HCT116 (cell line): ENCODE data around the gene TNPO1. TPM values are rescaled to one million over a fixed set of nuclear protein-coding genes. Genes with fewer than 3 reads are reported as not detected.

Experiments used
- ATAC-seq: fragments of 200-7000 bp; cut with Tn5 transposase; 2 replicates; pipeline ENCODE4 v1.9.1; 2020; ENCODE audit warnings: mild to moderate bottlenecking, moderate library complexity
- BruUV-seq: library from RNA; stranded (reverse); fragments of 400-500 nt; replicated peaks from 2 replicates; lab custom pipeline; 2021; lab: Mats Ljungman, UMichigan
- CTCF ChIA-PET: fragments of 300-600 bp; sonication (Branson Sonifier 250); formaldehyde crosslinking; loops from one replicate; lab custom pipeline; 2021; ENCODE audit warnings: antibody characterized with exemption; lab: Charles Lee
- POLR2A ChIA-PET: fragments of 300-600, 350-600 bp; sonication (Branson Sonifier 250); formaldehyde crosslinking; loops from one replicate; lab custom pipeline; 2021; ENCODE audit warnings: antibody characterized with exemption; lab: Charles Lee
- RAD21 ChIA-PET, 2 experiments: fragments of 300-600 bp; sonication (Branson Sonifier 250); formaldehyde crosslinking; loops; one replicate each; lab custom pipeline; 2023; ENCODE audit warnings: low total read pairs in 2 of 2; ENCODE audit not compliant: uncharacterized antibody in 2 of 2, unreplicated experiment in 2 of 2, low non-redundant PET in 1 of 2; lab: Charles Lee
- DNase-seq: peaks from one replicate; pipeline ENCODE4 v3.0.0-alpha.2; 2010; ENCODE audit warnings: low read depth, low spot score
- H2AFZ ChIP-seq: fragments of 200-600 bp; shearing (Covaris generic), sonication (generic); 2 replicates; pipeline ENCODE4 v1.6.1; 2017; ENCODE audit warnings: low read depth, mixed run types, mixed read lengths, antibody characterized with exemption, low read length; ENCODE audit not compliant: poor library complexity, severe bottlenecking
- H3K27ac ChIP-seq: 2 replicates; pipeline ENCODE4 v1.5.1; 2012; ENCODE audit warnings: low read depth, low read length
- H3K27me3 ChIP-seq: fragments of 200-600 bp; sonication (generic); 2 replicates; pipeline ENCODE4 v1.6.1; 2016; ENCODE audit warnings: mixed run types, low read length, mixed read lengths; ENCODE audit not compliant: insufficient read depth
- H3K36me3 ChIP-seq, 2 experiments: fragments of 200-500 bp in 1 of 2; fragments of 200-600 bp in 1 of 2; sonication (Bioruptor generic) in 1 of 2; sonication (generic) in 1 of 2; 2 replicates each; pipeline versions ENCODE4 v1.5.1 to v1.6.1; 2014 to 2016; ENCODE audit warnings: low read length in 2 of 2, inconsistent platforms in 1 of 2, mixed read lengths in 1 of 2, mixed run types in 1 of 2; ENCODE audit not compliant: insufficient read depth in 2 of 2, control insufficient read depth in 1 of 2
- H3K4me1 ChIP-seq, 2 experiments: fragments of 200-600 bp in 1 of 2; sonication (generic) in 1 of 2; 2 replicates each; pipeline versions ENCODE4 v1.5.1 to v1.6.1; 2012 to 2017; ENCODE audit warnings: low read length in 2 of 2, inconsistent platforms in 1 of 2, mild to moderate bottlenecking in 1 of 2, mixed read lengths in 1 of 2, mixed run types in 1 of 2, moderate library complexity in 1 of 2; ENCODE audit not compliant: insufficient read depth in 2 of 2, control insufficient read depth in 1 of 2
- H3K4me2 ChIP-seq: fragments of 200-600 bp; sonication (generic); 2 replicates; pipeline ENCODE4 v1.6.1; 2017; ENCODE audit warnings: mixed run types, low read length, mixed read lengths
- H3K4me3 ChIP-seq, 2 experiments: fragments of 200-600 bp in 1 of 2; sonication (generic) in 1 of 2; replicated peaks in 1 of 2; 2 replicates each; pipeline ENCODE4 v1.5.1; 2011 to 2016; ENCODE audit warnings: low read length in 2 of 2, control low read depth in 1 of 2, low read depth in 1 of 2, mild to moderate bottlenecking in 1 of 2, mixed read lengths in 1 of 2, mixed run types in 1 of 2
- H3K79me2 ChIP-seq: fragments of 200-600 bp; sonication (generic); 2 replicates; pipeline ENCODE4 v1.6.1; 2017; ENCODE audit warnings: mild to moderate bottlenecking, mixed run types, low read length, moderate library complexity, mixed read lengths; ENCODE audit not compliant: insufficient read depth
- H3K9ac ChIP-seq: fragments of 200-600 bp; sonication (generic); 2 replicates; pipeline ENCODE4 v1.6.1; 2016; ENCODE audit warnings: low read length, mixed read lengths
- H3K9me2 ChIP-seq: fragments of 200-600 bp; sonication (generic), shearing (Covaris generic); 2 replicates; pipeline ENCODE4 v1.6.1; 2017; ENCODE audit warnings: mixed run types, mild to moderate bottlenecking, moderate library complexity; ENCODE audit not compliant: insufficient read depth
- H3K9me3 ChIP-seq, 2 experiments: fragments of 200-500 bp in 1 of 2; fragments of 200-600 bp in 1 of 2; sonication (Bioruptor generic) in 1 of 2; sonication (generic) in 1 of 2; 2 replicates each; pipeline ENCODE4 v1.6.1; 2014 to 2017; ENCODE audit warnings: low read length in 2 of 2, mixed read lengths in 2 of 2, inconsistent platforms in 1 of 2, low read depth in 1 of 2, mild to moderate bottlenecking in 1 of 2, mixed run types in 1 of 2, moderate library complexity in 1 of 2; ENCODE audit not compliant: control insufficient read depth in 1 of 2, insufficient read depth in 1 of 2
- H4K20me1 ChIP-seq: fragments of 200-600 bp; sonication (generic), shearing (Covaris generic); 2 replicates; pipeline ENCODE4 v1.6.1; 2017; ENCODE audit warnings: mixed run types, mild to moderate bottlenecking, moderate library complexity; ENCODE audit not compliant: insufficient read depth
- CBX3 ChIP-seq: IDR thresholded peaks from 2 replicates; pipeline ENCODE4 v1.6.1; 2012; ENCODE audit warnings: low read depth
- CEBPB ChIP-seq: IDR thresholded peaks from 2 replicates; pipeline ENCODE4 v1.6.1; 2012; ENCODE audit warnings: low read depth
- EGR1 ChIP-seq: IDR thresholded peaks from 2 replicates; pipeline ENCODE4 v1.6.1; 2012; ENCODE audit warnings: low read depth
- ELF1 ChIP-seq: IDR thresholded peaks from 2 replicates; pipeline ENCODE4 v1.6.1; 2012; ENCODE audit warnings: low read depth, borderline replicate concordance
- EZH2 ChIP-seq: fragments of 200-600 bp; sonication (generic); IDR thresholded peaks from 2 replicates; pipeline ENCODE4 v1.6.1; 2017; ENCODE audit warnings: antibody characterized with exemption, mixed run types
- EZH2phosphoT487 ChIP-seq: fragments of 200-600 bp; IDR thresholded peaks from 2 replicates; pipeline ENCODE4 v1.6.1; 2018; ENCODE audit warnings: antibody characterized with exemption, borderline replicate concordance
- FOSL1 ChIP-seq: IDR thresholded peaks from 2 replicates; pipeline ENCODE4 v1.6.1; 2012; ENCODE audit warnings: low read depth
- JUND ChIP-seq: IDR thresholded peaks from 2 replicates; pipeline ENCODE4 v1.6.1; 2012
- POLR2A ChIP-seq: IDR thresholded peaks from 2 replicates; pipeline ENCODE4 v1.7.0; 2011; ENCODE audit warnings: borderline replicate concordance; ENCODE audit not compliant: insufficient read depth, insufficient read length; ENCODE audit errors: extremely low read depth
- POLR2AphosphoS5 ChIP-seq: IDR thresholded peaks from 2 replicates; pipeline ENCODE4 v1.6.1; 2011; ENCODE audit warnings: mild to moderate bottlenecking, low read depth, low read length, moderate library complexity
- RAD21 ChIP-seq: IDR thresholded peaks from 2 replicates; pipeline ENCODE4 v1.6.1; 2012; ENCODE audit warnings: low read depth, mild to moderate bottlenecking
- SIN3A ChIP-seq: IDR thresholded peaks from 2 replicates; pipeline ENCODE4 v1.6.1; 2012; ENCODE audit warnings: low read depth
- SP1 ChIP-seq: IDR thresholded peaks from 2 replicates; pipeline ENCODE4 v1.6.1; 2012; ENCODE audit warnings: low read depth
- SRF ChIP-seq: IDR thresholded peaks from 2 replicates; pipeline ENCODE4 v1.6.1; 2012; ENCODE audit warnings: low read depth
- TCF7L2 ChIP-seq: IDR thresholded peaks from 2 replicates; pipeline ENCODE4 v1.7.0; 2011; ENCODE audit warnings: borderline replicate concordance, inconsistent platforms; ENCODE audit not compliant: insufficient read depth, insufficient read length; ENCODE audit errors: extremely low read depth
- YY1 ChIP-seq: IDR thresholded peaks from 2 replicates; pipeline ENCODE4 v1.6.1; 2011; ENCODE audit warnings: low read length, low read depth, moderate library complexity, mild to moderate bottlenecking; ENCODE audit not compliant: insufficient replicate concordance; ENCODE audit errors: extremely low read depth
- ZNF274 ChIP-seq: fragments of 200-500 bp; sonication (Bioruptor generic); IDR thresholded peaks from 2 replicates; pipeline ENCODE4 v1.6.1; 2014; ENCODE audit warnings: mild to moderate bottlenecking, low read depth, low read length, inconsistent platforms
- intact Hi-C: fragments of 100-400 bp; cut with micrococcal nuclease; formaldehyde crosslinking; loops from 2 replicates; pipeline ENCODE4 v1.10.0; 2022
- total RNA-seq: library from RNA; stranded (reverse); gene quantifications from one replicate; pipeline ENCODE4 v1.2.1, GENCODE V29; 2021; ENCODE audit not compliant: unreplicated experiment
- TF ChIP-seq, protein P1 (sequence below): IDR thresholded peaks from 2 replicates; pipeline ENCODE4 v1.6.1; 2012; ENCODE audit warnings: low read depth
- TF ChIP-seq, protein P2 (sequence below): IDR thresholded peaks from 2 replicates; pipeline ENCODE4 v1.6.1; 2012
- TF ChIP-seq, protein P3 (sequence below): IDR thresholded peaks from 2 replicates; pipeline ENCODE4 v1.6.1; 2012

The TNPO1 gene
- total RNA-seq, 1 experiment from 2014 or later: 104 TPM

DNA sequence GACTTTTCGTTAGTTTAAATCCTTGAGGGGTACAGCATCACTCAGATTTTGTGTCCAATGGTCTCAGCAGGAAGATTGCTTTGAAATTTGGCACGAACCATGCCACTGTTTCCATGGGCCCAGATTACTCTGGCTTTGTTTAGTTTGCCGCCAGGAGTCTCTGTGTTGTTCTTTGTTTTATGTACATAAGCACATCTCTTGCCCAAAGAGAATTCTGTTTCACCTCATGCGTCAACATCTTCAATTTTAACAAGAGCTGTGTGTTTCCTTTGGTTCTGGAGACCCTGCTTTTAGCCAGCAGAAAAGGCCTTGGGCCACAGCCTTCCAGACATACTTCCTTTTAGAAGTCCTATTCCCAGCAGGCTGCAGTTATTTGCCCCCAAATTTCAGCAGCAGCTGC is 62.4 kb downstream of the TNPO1 start:
- DNase-seq (no peak), ATAC-seq (no peak)
- H3K79me2 ChIP-seq: peaks cover 93% of the 10 kb centered on the region
- H3K4me2 ChIP-seq: no peak overlapping the region
- TF ChIP-seq TCF7L2: no peak
- TF ChIP-seq SP1: no peak
- TF ChIP-seq, protein P1, sequence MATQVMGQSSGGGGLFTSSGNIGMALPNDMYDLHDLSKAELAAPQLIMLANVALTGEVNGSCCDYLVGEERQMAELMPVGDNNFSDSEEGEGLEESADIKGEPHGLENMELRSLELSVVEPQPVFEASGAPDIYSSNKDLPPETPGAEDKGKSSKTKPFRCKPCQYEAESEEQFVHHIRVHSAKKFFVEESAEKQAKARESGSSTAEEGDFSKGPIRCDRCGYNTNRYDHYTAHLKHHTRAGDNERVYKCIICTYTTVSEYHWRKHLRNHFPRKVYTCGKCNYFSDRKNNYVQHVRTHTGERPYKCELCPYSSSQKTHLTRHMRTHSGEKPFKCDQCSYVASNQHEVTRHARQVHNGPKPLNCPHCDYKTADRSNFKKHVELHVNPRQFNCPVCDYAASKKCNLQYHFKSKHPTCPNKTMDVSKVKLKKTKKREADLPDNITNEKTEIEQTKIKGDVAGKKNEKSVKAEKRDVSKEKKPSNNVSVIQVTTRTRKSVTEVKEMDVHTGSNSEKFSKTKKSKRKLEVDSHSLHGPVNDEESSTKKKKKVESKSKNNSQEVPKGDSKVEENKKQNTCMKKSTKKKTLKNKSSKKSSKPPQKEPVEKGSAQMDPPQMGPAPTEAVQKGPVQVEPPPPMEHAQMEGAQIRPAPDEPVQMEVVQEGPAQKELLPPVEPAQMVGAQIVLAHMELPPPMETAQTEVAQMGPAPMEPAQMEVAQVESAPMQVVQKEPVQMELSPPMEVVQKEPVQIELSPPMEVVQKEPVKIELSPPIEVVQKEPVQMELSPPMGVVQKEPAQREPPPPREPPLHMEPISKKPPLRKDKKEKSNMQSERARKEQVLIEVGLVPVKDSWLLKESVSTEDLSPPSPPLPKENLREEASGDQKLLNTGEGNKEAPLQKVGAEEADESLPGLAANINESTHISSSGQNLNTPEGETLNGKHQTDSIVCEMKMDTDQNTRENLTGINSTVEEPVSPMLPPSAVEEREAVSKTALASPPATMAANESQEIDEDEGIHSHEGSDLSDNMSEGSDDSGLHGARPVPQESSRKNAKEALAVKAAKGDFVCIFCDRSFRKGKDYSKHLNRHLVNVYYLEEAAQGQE: no peak
- TF ChIP-seq SRF: no peak
- no peak for TF ChIP-seq FOSL1
- no peak for TF ChIP-seq EZH2phosphoT487
- TF ChIP-seq, protein P2, sequence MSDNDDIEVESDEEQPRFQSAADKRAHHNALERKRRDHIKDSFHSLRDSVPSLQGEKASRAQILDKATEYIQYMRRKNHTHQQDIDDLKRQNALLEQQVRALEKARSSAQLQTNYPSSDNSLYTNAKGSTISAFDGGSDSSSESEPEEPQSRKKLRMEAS: no peak
- no peak for TF ChIP-seq EZH2
- TF ChIP-seq, protein P3, sequence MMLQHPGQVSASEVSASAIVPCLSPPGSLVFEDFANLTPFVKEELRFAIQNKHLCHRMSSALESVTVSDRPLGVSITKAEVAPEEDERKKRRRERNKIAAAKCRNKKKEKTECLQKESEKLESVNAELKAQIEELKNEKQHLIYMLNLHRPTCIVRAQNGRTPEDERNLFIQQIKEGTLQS: no peak
- TF ChIP-seq CEBPB: no peak
- TF ChIP-seq EGR1: no peak
- TF ChIP-seq JUND: no peak
- TF ChIP-seq POLR2A: no peak
- no peak for TF ChIP-seq SIN3A
- no peak for TF ChIP-seq CBX3
- TF ChIP-seq YY1: no peak
- TF ChIP-seq POLR2AphosphoS5: no peak
- no peak for TF ChIP-seq ELF1
- no peak for TF ChIP-seq RAD21
- no peak for TF ChIP-seq ZNF274
- CTCF ChIA-PET: no interaction called here
- H3K4me3 ChIP-seq: no peak overlapping the region
- no peaks in the 10 kb centered on the region for H3K9me3 ChIP-seq
- H3K27ac ChIP-seq: no peak overlapping the region
- no peaks in the 10 kb centered on the region for H3K4me1 ChIP-seq
- H2AFZ ChIP-seq: no peak overlapping the region
- peaks cover 22% of the 10 kb centered on the region for H4K20me1 ChIP-seq
- intact Hi-C loops: no loop called here
- RAD21 ChIA-PET: no interaction called here
- POLR2A ChIA-PET: no interaction called here
- no peaks in the 10 kb centered on the region for H3K9me2 ChIP-seq
- peaks cover 38 to 51% of the 10 kb centered on the region in 2 experiments for H3K36me3 ChIP-seq
- no peak overlapping the region for H3K9ac ChIP-seq
- no peaks in the 10 kb centered on the region for H3K27me3 ChIP-seq
- BruUV-seq: no TSS peak
